Measurements from ENCODE around the gene SYT2. TPM values are rescaled to one million over a fixed set of nuclear protein-coding genes. Genes with fewer than 3 reads are reported as not detected.
A peak's percentile ranks its signal among the peaks of the same experiment; 100 is the strongest.

SYT2 gene
- total RNA-seq, 1 experiment from 2014 or later: 12.1 TPM

DNA sequence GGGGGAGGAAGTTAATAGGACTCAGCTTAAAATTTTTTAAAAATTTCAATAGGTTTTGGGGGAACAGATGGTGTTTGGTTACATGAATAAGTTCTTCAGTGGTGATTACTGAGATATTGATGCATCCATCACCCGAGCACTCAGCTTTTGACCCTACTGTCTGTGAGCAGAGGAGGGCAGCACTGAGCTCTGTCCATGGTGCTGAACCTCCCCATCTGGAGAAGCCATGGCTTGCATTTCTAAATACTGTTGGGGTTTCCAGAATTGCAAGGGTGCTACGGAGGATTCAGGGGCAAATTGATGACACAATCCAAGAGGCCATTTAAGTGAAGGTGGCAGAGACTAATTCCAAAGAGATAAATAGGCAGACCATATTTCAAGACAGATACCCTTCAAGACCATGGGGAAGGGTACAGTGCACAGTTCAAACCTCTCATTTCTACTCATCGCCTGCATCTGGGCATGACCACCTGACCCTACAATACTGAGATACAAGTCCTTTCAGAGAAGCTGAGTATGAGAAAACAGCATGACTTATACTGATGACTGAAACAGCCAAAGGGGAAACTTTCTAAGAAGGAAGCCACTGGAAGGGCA is 17.2 kb downstream of the SYT2 start (continued):
- TF ChIP-seq, protein P1, sequence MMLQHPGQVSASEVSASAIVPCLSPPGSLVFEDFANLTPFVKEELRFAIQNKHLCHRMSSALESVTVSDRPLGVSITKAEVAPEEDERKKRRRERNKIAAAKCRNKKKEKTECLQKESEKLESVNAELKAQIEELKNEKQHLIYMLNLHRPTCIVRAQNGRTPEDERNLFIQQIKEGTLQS (CRISPR knock-in tag; conservative IDR thresholded peaks at IDR 0.05): no peak
- TF ChIP-seq CREM (CRISPR knock-in tag; IDR thresholded peaks at IDR 0.05) (peak; percentile 66; the same call in 1 of the 2 replicates), FOXJ3 (CRISPR knock-in tag; IDR thresholded peaks at IDR 0.05; ENCODE audit: borderline replicate concordance) (no peak), ZNF416 (CRISPR knock-in tag; IDR thresholded peaks at IDR 0.05) (no peak), ZNF138 (CRISPR knock-in tag; conservative IDR thresholded peaks at IDR 0.05) (no peak), TCF7 (CRISPR knock-in tag; IDR thresholded peaks at IDR 0.05; ENCODE audit: low read depth) (no peak), ZNF396 (CRISPR knock-in tag; IDR thresholded peaks at IDR 0.05; ENCODE audit: borderline replicate concordance) (no peak), RELA (CRISPR knock-in tag; IDR thresholded peaks at IDR 0.05; ENCODE audit: borderline replicate concordance) (peak; percentile 37; the same call in 1 of the 2 replicates), TEAD4 (CRISPR knock-in tag; IDR thresholded peaks at IDR 0.05) (peak; percentile 82; the same call in 1 of the 2 replicates), ZNF121 (CRISPR knock-in tag; IDR thresholded peaks at IDR 0.05) (no peak), GTF2I (CRISPR knock-in tag; conservative IDR thresholded peaks at IDR 0.05) (no peak), NR2C2 (CRISPR knock-in tag; IDR thresholded peaks at IDR 0.05) (no peak), ZNF671 (CRISPR knock-in tag; IDR thresholded peaks at IDR 0.05) (no peak), NR1H2 (CRISPR knock-in tag; IDR thresholded peaks at IDR 0.05) (no peak), ELF4 (CRISPR knock-in tag; IDR thresholded peaks at IDR 0.05; ENCODE audit: low read depth) (0 out of 2 replicates have a peak, but pooled peaks have one; percentile 66), JAZF1 (CRISPR knock-in tag; IDR thresholded peaks at IDR 0.05) (no peak), CREB1 (CRISPR knock-in tag; IDR thresholded peaks at IDR 0.05) (0 out of 2 replicates have a peak, but pooled peaks have one; percentile 49), FOXP1 (CRISPR knock-in tag; IDR thresholded peaks at IDR 0.05; ENCODE audit: borderline replicate concordance) (no peak), MYBL2 (CRISPR knock-in tag; IDR thresholded peaks at IDR 0.05) (0 out of 2 replicates have a peak, but pooled peaks have one; percentile 36)
- TF ChIP-seq, protein P2, sequence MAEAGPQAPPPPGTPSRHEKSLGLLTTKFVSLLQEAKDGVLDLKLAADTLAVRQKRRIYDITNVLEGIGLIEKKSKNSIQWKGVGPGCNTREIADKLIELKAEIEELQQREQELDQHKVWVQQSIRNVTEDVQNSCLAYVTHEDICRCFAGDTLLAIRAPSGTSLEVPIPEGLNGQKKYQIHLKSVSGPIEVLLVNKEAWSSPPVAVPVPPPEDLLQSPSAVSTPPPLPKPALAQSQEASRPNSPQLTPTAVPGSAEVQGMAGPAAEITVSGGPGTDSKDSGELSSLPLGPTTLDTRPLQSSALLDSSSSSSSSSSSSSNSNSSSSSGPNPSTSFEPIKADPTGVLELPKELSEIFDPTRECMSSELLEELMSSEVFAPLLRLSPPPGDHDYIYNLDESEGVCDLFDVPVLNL (CRISPR knock-in tag; IDR thresholded peaks at IDR 0.05; ENCODE audit: borderline replicate concordance, low read depth): no peak
- TF ChIP-seq, protein P3, sequence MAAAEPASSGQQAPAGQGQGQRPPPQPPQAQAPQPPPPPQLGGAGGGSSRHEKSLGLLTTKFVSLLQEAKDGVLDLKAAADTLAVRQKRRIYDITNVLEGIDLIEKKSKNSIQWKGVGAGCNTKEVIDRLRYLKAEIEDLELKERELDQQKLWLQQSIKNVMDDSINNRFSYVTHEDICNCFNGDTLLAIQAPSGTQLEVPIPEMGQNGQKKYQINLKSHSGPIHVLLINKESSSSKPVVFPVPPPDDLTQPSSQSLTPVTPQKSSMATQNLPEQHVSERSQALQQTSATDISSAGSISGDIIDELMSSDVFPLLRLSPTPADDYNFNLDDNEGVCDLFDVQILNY (CRISPR knock-in tag; IDR thresholded peaks at IDR 0.05): no peak
- TF ChIP-seq, protein P4, sequence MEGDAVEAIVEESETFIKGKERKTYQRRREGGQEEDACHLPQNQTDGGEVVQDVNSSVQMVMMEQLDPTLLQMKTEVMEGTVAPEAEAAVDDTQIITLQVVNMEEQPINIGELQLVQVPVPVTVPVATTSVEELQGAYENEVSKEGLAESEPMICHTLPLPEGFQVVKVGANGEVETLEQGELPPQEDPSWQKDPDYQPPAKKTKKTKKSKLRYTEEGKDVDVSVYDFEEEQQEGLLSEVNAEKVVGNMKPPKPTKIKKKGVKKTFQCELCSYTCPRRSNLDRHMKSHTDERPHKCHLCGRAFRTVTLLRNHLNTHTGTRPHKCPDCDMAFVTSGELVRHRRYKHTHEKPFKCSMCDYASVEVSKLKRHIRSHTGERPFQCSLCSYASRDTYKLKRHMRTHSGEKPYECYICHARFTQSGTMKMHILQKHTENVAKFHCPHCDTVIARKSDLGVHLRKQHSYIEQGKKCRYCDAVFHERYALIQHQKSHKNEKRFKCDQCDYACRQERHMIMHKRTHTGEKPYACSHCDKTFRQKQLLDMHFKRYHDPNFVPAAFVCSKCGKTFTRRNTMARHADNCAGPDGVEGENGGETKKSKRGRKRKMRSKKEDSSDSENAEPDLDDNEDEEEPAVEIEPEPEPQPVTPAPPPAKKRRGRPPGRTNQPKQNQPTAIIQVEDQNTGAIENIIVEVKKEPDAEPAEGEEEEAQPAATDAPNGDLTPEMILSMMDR (IDR thresholded peaks at IDR 0.05): no peak
- TF ChIP-seq, protein P5, sequence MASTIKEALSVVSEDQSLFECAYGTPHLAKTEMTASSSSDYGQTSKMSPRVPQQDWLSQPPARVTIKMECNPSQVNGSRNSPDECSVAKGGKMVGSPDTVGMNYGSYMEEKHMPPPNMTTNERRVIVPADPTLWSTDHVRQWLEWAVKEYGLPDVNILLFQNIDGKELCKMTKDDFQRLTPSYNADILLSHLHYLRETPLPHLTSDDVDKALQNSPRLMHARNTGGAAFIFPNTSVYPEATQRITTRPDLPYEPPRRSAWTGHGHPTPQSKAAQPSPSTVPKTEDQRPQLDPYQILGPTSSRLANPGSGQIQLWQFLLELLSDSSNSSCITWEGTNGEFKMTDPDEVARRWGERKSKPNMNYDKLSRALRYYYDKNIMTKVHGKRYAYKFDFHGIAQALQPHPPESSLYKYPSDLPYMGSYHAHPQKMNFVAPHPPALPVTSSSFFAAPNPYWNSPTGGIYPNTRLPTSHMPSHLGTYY (CRISPR knock-in tag; IDR thresholded peaks at IDR 0.05): no peak
- TF ChIP-seq, protein P6, sequence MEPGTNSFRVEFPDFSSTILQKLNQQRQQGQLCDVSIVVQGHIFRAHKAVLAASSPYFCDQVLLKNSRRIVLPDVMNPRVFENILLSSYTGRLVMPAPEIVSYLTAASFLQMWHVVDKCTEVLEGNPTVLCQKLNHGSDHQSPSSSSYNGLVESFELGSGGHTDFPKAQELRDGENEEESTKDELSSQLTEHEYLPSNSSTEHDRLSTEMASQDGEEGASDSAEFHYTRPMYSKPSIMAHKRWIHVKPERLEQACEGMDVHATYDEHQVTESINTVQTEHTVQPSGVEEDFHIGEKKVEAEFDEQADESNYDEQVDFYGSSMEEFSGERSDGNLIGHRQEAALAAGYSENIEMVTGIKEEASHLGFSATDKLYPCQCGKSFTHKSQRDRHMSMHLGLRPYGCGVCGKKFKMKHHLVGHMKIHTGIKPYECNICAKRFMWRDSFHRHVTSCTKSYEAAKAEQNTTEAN (CRISPR knock-in tag; IDR thresholded peaks at IDR 0.05): peak; percentile 39; the same call in 1 of the 2 replicates
- TF ChIP-seq, protein P7, sequence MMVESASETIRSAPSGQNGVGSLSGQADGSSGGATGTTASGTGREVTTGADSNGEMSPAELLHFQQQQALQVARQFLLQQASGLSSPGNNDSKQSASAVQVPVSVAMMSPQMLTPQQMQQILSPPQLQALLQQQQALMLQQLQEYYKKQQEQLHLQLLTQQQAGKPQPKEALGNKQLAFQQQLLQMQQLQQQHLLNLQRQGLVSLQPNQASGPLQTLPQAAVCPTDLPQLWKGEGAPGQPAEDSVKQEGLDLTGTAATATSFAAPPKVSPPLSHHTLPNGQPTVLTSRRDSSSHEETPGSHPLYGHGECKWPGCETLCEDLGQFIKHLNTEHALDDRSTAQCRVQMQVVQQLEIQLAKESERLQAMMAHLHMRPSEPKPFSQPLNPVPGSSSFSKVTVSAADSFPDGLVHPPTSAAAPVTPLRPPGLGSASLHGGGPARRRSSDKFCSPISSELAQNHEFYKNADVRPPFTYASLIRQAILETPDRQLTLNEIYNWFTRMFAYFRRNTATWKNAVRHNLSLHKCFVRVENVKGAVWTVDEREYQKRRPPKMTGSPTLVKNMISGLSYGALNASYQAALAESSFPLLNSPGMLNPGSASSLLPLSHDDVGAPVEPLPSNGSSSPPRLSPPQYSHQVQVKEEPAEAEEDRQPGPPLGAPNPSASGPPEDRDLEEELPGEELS (CRISPR knock-in tag; IDR thresholded peaks at IDR 0.05): no peak
- TF ChIP-seq, protein P8, sequence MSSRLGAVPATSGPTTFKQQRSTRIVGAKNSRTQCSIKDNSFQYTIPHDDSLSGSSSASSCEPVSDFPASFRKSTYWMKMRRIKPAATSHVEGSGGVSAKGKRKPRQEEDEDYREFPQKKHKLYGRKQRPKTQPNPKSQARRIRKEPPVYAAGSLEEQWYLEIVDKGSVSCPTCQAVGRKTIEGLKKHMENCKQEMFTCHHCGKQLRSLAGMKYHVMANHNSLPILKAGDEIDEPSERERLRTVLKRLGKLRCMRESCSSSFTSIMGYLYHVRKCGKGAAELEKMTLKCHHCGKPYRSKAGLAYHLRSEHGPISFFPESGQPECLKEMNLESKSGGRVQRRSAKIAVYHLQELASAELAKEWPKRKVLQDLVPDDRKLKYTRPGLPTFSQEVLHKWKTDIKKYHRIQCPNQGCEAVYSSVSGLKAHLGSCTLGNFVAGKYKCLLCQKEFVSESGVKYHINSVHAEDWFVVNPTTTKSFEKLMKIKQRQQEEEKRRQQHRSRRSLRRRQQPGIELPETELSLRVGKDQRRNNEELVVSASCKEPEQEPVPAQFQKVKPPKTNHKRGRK (CRISPR knock-in tag; IDR thresholded peaks at IDR 0.05; ENCODE audit: borderline replicate concordance): no peak
- TF ChIP-seq, protein P9, sequence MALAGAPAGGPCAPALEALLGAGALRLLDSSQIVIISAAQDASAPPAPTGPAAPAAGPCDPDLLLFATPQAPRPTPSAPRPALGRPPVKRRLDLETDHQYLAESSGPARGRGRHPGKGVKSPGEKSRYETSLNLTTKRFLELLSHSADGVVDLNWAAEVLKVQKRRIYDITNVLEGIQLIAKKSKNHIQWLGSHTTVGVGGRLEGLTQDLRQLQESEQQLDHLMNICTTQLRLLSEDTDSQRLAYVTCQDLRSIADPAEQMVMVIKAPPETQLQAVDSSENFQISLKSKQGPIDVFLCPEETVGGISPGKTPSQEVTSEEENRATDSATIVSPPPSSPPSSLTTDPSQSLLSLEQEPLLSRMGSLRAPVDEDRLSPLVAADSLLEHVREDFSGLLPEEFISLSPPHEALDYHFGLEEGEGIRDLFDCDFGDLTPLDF (CRISPR knock-in tag; IDR thresholded peaks at IDR 0.05): 0 out of 2 replicates have a peak, but pooled peaks have one; percentile 76

Measured in WTC11 (cell line).